NCI-H146 treated with DMSO at 0.1 percent for 48 hours (cell line): Measurements from ENCODE around the gene UBE2L6.
A peak's percentile ranks its signal among the peaks of the same experiment; 100 is the strongest.

Experiments used
- DNase-seq: peaks from one replicate; lab custom pipeline; 2025; ENCODE audit not compliant: unreplicated experiment; lab: John Stamatoyannopoulos, UW

The UBE2L6 gene

DNA sequence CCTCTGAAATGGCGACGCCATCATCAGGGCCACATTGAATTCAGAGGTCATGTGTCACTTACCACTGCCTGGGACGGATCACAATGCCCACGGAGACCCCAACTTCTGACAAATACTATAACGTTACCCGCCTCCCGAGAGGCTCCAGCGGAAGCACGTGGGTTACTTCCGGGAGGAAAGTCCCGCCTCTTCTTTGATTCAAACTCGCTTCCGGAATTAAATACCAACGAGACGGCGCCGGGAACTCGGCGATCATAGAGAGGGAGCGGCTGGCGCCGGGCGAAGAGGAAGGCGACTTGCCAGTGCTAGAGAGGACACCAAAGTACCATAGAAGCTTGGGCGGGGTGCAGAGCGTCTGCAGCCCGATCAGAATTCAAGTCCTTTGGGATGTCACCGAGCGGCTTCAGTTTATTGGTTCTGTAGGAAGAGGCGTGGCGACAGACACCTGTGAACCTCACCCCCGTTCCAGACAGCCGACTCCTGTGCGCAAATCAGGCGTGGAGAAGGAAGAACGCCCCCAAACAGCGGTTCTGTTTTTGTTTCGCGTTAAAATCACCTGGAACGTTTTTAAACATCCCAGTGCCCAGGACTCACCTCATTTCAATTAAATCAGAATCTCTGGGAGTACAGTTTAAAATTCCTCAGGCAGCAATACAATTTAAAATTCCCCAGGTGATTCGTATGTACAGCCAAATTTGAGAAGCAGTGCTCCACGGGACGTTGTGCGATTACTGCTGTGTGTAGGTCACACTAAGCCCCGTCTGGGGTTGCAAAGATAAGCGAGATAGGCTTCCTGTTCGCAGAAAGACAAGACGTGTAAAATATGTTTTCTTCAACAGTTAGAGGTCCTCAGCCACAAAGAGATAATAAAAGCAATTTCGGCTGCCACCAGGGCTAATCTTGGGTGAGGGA is 36.6 kb downstream of the UBE2L6 start, which contains the start of gene TIMM10:
TSS of gene TIMM10 (minus strand) at position 159 of the 912 bp plus-strand sequence. CDS start 565 bp downstream, outside the sequence.
- peak; percentile 99 for DNase-seq

DNA sequence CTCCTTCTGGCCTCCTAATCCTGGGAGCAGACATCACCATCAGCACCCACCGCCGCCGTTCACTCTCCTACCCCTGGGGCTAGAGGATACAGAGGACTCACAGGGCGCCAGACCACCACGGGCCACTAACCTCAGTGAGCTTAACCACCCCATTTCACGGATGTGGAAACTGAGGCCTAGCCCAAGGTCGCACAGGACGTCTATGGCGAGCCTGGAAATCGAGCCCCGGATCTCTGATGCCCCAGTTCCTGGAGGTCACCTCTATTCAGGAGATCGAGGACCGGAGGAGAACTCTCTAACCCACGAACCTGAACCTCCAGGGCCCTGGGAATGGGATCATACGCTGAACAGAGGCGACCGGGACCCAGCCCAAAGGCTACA is 37.3 kb downstream of the UBE2L6 start:
- DNase-seq, result no peak

DNA sequence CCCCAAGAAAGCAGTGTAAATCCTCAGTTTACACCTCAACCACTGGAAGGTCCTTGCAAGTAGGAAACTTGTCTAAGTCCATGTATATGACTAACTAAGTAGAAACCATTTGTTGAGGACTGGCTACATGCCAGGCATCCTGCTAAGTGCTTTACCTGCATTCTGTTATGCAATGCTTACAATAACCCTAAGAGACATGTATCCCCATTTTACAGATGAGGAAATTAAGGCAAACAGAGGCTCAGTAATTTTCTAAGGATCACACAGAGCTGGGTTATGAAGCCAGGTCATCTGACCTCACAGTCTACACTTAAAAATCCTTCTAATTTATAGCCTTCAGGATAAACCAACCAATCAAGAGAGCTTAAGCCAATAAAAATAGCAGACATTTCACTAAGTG is 38.5 kb downstream of the UBE2L6 start:
- DNase-seq, result no peak

DNA sequence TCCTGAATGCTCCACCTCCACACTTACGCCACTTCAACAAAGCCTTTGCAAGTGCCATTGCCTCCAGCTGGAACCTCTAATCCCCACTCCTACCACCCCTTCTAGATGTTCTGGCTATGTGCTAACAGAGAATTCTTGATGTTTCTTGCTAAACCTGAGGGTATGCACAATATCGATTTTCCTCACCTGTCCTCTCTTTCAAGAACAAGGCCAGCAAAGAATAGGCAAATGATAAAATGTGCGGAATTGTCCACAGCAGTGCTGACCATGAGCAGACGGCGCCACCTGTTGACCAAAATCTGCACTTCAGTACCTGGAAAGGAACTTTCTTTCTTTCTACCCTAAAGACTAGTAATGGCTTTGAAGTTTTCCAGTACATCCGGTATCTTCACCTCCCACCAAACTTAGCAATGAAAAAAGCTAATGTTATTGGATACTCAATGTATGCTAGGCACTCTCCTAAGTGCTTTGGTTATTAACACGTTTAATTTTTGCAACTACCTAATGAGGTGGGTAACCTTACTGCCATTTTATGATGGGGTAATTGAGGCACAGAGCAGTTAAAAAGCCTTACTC is 40.3 kb downstream of the UBE2L6 start:
- DNase-seq, result peak; percentile 51

- no peak for DNase-seq
These were observed 44.1 kb downstream of the UBE2L6 start for GRCh38 chr11:57523419-57523818.

DNA sequence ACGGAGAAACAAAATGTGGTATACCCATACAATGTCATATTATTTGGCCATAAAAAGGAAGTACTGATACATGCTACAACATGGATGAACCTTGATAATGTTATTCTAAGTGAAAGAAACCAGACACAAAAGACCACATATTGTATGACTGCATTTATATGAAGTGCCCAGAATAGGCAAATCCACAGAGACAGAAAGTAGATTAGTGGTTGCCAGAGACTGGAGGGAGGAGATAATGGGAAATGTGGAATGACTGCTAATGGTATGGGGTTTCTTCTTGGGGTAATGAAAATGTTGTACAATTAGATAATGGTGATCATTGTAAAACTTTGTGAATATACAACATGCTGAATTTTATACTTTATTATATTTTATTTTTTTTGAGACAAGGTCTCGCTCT is 46.4 kb downstream of the UBE2L6 start:
- no peak for DNase-seq

DNA sequence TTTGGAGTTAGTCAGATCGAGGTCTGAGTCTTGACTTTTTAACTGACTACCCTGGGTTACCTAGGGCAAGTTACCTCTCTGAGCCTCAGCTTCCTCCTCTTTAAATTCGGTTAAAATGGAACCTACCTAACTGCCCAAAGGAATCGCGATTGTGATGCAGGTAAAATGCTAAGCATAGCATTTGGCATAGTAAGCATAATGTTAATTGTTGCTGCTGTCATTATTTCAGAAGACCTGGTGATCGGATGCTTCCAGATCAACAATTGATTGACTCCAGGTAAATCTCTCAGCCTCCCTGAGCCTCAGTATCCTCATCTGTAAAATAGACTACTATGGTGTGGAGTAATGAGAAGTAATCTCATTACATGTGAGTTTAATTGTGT is 51.4 kb downstream of the UBE2L6 start:
- DNase-seq, result no peak

DNA sequence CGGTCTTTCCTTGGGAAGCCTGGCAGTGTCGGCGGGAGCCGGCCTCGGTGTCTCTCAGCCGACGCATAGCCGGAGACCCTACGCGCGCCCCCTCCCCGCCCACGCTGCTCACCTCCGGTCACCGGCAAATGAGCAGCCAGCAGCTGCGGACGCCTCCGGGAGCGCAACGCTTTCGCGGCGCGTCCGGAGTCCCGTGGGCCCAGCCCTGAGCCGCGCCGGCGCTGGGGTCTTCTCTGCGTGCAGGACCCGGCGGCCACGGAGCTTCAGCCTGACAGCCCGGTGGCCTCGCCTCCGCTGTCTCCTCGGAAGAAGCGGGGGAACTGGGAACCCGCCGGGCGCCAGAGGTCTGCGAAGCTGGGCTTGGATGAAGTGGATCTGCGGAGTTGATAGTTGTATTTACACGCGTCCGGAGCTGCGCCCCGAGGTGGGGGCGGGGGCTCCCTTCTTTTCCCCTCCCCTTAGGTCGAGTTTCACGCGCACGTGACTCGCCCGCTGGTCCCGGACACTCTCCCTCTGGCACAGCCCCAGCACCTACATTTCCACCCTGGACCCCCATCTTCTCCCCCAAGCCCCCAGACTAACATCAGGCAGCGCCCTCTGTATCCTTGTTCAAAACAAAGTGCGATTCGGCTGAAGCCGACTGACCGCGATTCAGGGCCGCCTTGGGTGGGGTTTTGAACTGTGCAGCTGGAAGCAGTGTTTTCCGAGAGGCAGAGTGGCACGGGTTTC is 52.0 kb downstream of the UBE2L6 start, which contains the start of gene SLC43A1:
TSS of gene SLC43A1 (minus strand) at position 371 of the 729 bp plus-strand sequence. CDS start 1,591 bp downstream, outside the sequence.
- DNase-seq, result no peak

DNA sequence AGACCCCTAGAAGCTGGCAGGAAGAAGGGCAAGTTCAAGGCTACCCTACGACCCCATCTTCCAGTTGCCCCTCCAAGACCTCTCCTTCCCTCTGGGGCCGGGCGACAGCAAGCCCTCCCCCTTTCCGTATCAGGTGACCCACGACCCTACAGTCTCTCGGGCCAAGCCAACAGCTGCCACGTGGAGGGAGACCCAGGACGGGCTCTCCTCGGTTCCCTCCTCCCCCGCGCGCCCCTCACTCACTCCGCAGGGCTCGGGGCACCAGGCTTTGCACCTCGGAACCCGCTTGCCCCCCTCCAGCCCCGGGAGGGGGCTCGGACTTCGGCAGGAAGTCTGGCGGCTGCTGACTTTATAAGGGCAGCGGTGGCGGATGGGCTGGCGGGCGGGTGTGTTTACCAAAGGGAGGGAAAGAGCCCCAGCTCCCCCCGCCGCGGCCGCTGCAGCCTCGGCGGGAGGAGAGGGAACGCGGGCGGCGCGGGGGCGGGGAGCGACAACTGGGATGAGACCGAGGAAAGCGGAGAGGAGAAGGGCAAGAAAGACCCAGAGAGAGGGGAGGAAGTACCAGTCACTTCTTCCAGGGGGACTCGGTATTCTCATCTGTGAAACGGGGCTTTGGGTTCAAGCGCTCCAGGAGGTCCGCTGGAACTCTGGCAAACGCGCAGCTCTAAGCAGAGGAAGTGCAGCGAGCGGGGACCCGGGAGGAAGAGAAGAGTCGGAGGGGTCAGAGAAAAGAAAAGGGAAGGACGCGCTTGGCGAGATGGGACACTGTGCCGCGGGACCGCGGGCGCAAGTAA is 52.7 kb downstream of the UBE2L6 start:
- DNase-seq, result peak; percentile 26

DNA sequence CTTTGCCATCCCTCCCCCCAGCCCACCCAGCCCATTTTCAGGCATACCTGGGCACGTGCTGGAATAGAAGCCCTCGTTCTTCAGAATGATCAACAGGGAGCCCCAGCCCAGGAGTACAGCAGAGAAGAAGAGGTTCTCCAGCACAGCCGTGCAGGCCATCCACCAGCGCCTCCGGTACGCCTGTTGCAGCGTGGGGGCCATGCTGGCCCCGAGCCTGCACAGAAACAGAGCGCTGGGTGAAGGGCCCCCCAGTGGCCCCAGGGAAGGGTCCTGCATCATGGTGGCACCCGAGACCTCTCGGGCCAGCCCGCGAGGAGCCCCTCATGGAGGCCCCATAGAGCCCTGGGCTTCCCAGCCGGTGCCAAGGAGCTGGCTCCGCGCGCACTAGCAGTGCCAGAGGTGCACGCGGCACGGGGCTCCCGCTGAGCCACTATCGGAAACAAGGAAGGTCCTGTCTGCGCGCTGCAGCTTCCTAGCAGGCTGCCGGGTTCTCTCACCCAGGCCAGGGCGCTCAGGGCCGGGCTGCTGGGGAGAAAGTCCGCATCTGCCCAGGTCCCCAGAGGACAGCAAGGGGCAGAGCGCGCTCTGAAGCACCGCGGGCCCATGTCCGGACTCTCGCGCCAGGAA is 53.4 kb downstream of the UBE2L6 start:
- DNase-seq, result no peak

DNA sequence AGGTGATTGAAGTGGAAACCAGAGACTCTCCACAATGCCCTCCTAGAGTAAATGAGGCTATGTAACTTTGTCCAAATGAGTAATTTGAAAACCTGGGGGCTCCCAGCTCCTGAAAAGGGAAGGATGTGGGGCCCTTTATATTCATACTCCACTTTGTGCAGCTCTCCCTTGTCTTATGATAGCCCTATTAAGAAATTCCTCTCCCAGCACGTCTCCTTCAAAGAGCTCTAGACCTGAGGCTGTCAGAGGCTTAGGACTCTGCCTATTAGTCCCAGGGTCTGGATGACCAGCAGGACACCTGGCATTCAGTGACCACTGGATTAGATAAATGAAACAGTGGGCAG is 54.0 kb downstream of the UBE2L6 start:
- no peak for DNase-seq

DNA sequence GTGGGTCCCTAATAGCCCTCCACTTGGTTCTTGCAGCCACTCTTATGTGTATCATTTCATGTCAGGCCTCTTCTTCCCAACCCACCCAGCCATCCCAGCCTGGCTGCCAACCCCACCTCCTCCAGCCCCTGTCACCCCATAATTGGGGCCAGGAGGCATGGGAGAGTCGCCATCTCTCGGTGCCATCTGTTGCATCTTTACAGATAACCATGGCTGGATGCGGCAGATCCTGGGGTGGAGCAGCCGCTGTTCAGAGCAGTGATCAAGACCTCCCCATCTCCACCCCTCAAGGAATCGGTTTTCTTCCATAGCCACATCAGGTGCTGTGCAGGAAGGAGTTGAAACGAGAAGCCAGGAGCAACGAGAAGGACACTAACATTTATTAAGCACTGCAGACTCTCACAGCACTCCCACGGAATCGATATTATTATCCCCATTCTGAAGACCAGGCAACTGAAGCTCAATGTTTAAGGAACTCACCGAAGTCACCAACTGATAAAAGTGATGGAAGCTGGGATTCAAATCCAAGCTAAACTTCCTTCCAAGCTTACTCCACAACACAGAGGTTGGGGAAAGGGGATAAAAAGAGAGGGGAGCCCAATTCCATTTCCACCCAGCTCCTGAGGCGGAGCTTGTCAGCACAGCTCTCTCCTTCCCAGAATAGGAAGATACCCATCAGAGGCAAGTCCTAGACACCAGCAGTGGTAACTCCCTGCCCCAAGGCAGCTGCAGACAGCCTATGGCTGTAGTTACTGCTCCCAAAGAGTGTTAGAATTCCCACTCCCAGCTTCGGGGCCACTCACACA is 54.6 kb downstream of the UBE2L6 start:
- no peak for DNase-seq

DNA sequence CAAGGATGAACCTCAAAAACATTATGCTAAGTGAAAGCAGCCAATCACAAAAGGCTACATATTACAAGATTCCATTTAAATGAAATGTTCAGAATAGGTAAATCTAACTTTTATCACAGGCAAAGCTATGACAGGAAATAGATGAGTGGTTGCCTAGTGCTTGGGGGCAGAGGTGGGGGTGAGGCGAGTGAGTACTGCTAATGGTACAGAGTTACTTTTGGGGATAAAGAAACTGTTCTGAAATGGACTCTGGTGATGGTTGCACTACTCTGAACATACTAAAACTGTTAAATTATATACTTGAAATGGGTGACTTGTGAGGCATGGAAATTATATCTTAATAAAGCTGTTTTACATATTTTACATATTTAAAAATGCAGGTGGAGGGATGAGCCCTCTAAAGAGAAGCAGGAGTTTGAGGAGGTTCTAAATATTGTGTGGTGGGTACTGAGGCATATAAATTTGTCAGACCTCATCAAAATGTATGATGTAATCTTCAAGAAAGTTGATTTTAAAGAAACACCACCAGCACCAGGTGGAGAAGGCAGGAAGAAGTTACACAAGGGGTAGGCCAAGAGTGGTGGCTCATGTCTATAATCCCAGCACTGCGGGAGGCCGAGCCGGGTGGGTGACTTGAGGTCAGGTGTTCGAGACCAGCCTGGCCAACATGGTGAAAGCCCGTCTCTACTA is 55.6 kb downstream of the UBE2L6 start:
- no peak for DNase-seq

GRCh38 chr11:57508341-57509170 is 58.9 kb downstream of the UBE2L6 start:
- no peak for DNase-seq

DNA sequence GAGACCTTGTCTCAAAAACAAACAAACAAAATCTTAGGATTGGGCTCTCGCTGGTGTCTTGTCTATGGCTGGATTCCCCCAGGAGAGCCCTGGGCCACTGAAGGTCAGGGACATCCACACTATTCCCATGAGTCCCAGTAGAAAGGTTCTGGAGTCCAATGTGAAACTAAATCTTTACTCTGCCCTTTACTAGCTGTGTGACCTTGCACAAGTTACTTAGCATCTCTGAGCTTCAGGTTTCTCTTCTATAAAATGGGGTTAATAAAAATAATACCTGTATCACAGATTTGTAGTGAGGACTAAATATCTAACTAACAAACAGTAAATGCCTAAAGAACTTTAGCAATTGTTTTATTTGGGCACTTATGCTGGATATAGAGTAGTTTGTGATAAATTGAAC is 61.0 kb downstream of the UBE2L6 start:
- DNase-seq, result no peak

GRCh38 chr11:57504511-57504910 is 63.0 kb downstream of the UBE2L6 start:
- DNase-seq, result no peak

DNA sequence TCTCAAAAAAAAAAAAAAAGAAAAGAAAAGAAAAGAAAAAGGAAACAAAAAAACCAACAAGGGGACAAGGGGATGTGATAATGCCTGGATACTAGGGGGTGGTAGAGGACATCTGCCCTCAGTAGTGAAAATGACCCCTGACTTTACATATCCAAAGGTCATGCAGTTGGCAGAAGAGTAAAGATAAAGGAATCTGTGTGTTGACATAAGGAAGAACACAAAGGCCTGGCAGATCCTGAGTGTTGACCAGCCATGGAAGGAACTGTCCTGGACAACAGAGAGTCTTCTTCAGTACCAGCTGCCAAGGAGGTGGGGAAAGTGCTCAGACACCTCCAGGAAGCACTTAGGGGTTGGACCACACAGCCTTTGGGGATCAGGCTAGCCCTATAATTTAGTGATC is 64.6 kb downstream of the UBE2L6 start:
- DNase-seq, result peak; percentile 28

DNA sequence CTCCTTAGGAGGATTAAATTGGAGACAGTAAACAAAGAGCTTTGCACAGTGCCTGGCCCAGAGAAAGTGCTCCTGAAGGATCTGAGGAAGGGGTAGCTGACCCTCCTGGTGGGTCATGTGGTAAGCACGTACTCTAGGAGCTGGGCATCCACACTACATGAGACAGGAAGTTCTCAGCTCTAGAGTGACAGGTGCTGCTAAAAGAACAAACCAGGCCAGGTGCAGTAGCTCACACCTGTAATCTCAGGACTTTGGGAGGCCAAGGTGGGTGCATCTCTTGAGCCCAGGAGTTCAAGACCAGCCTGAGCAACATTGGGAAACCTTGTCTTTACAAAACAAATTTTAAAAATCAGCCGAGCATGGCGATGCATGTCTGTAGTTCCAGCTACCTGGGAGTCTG is 65.1 kb downstream of the UBE2L6 start:
- DNase-seq, result no peak
